HG03103 (cell line): ENCODE data around the gene TMEM100.
A peak's percentile ranks its signal among the peaks of the same experiment; 100 is the strongest.

Experiments
- ATAC-seq: cut with Tn5 transposase; IDR thresholded peaks from one replicate; pipeline ENCODE4 v1.9.1; 2021; ENCODE audit warnings: low read depth; ENCODE audit not compliant: unreplicated experiment

The TMEM100 gene

DNA sequence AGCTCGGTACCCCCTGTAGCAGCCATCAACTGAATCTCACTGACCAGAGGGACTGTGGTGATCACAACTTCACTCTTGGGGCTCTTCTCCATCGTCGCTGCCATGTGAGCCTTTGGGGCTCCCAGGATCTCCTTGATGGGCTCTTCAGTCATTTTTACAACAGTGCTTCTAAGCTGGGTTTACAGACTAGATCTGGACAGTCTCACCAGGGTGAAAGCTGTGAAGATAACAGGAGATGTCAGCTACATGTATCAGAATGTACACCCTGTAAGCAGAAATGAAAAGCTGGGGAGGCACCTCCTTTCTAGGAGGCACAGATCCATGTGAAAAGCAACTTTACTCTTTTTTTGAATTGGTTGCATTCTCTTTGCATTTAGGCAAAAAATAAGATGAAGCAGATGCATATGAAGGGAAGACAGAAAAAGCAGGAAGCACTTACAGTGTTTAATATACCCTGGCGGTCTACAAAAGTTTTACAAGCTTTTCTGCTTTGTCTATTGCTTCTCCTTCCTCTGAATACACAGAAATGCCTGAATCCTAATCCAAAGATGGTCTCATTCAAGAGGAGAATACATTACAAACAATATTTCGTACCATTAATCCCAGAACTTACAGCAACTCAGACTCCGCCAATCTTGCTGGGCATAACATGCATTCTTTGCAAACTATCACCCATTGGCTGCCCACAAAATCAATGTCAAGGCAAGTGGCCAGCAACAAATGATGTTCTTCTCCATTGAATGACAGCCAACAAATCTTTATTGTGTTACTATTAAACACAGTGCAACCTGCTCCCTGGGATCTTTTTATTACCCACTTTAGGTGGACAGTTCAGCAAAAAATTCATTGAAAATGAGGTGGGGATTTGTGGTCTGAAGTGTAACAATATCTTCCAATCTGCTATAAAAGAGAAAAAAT lies 1.5 kb downstream of the TMEM100 start:
- ATAC-seq, result no peak

DNA sequence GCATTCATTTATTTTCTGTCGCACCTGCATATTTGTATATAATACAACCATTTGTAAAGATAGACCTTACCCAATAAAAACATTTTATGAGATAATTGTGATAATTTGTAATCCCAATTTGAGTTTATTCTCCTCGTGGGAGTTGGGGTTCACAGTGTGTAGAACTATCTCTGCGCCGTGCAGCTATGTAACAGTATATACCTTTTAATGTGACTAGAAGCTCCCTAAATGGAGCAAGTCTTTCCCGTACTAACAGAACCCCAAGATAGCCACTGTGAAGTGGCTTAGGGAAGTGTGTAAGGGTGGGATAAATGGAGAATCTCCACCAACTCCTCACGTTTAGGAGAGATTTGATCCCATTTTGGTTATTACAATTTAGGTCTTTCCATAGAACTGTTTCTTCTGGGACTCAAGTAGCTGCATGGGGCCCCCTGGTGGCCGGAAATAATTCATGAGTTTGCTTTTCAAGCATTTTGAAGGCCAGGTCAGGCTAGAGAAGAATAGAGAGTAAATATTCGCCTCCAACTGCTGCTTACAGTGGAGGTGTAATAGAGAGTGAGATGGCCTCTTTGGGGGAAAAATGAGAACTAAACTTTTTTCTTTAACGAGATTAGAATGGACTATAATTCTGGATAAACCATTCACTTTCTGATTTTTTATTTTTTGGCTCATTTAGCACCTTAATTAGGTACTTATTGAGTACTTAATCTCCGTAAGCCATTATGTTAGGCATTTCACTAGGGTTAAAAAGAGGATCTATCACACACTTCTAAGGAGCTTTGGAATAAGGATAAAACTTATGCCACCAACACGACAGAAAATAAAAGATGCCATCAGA lies 4.5 kb downstream of the TMEM100 start:
- peak; percentile 73 for ATAC-seq

DNA sequence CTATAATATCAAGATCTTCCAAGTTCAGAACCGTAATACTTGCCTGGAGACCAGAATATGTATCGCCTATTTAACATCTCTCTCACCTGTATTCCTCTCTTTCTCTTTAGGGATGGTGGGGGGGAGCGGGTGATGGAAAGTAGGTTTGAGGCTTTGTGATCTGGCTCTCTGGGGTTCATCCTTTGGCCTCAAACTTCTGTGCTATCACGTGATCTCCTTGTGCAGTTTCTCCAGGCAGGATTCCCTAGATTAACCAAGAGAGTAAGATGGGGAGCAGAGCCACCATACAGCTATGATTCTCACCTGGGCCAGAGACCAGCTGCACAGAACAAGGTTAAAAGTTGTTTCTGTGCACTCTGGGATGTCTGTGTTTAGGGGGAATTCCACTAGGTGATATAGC lies 5.2 kb downstream of the TMEM100 start:
- no peak for ATAC-seq

DNA sequence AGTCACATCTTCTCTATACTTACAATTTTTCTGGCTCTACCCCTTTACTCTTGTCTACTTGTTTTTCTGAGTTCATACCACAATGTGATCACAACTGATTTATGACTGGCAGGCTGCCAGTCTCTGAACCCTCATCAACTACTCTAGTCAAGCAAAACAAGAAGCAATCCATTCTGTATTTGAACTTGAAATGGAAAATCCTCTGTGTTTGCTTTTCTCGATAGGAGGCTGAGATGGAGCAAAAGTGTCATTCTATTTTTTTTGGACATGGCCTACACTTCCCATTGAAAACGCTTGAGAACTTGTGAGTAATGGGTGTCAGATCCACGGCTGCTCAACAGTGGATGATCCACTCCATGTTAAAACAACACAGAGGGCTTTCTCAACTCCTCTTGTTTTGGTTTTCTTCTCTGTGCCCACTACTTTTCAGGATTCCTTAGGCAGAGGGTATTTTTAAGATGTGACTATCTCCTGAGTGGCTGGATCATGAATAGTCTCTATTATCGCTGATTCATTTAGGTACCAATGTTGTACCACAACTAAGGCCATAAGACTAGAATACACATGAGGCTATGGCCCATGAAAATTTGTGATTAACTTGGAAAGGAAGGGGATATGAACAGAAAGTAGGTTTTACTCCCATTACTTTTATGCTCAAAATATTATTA lies 11.7 kb downstream of the TMEM100 start:
- no peak for ATAC-seq

- ATAC-seq, result no peak
These were observed 12.3 kb downstream of the TMEM100 start for GRCh38 chr17:55710410-55710809.

DNA sequence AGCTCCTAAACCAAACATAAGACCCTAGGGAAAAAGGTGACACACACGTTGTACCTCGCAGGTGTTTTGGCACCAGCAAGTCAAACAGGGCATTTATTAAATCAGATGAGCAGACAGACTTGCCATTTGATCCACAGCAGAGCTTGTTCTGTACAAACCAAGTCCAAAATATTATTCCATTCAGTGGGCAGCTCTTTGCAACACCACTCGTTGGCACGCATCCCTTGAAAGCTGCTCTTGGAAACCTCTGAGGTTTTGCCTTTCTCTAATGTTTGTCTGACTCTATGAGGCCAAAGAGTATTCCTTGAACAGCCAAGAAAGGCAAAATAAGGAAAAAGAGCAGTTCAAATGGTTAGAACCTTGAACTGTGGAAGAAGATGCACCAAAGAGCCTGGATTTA lies 12.7 kb downstream of the TMEM100 start:
- no peak for ATAC-seq

GRCh38 chr17:55709440-55709839 lies 13.2 kb downstream of the TMEM100 start:
- ATAC-seq, result no peak

DNA sequence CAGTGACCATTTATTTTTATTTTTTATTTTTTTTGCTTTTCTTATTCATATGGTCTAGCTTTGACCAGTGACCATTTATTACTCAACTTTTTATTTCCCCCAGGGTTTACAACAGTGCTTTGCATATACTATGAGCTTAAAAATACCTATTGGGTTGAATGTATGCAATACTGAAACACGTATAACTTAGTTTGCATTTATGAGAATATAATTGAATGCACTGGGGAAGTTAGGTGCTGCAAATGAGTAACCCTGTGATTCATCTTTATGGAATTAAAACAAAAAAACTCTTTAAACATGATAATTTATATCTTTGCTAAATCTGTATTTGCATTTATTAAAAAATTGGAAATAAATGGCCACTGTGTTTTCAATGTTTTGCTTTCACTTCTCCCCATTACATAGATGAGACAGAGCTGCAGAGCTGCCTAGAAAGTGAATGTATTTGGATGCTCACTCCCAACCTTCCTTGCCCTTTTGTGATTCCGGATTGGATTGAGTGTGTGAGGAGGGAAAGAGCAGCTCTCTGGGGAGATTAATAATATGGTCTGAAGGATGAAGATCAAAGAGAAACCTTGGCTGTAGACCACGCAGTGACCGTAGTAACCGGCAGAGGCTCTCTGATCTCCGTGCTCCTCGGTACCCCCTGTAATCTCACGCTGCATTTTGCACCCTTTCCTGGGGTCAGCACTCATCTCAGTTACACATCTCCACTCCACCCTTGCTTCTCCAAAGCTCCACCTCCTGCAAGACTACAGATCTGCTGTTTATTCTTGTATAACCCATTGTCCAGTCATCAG lies 14.3 kb downstream of the TMEM100 start:
- no peak for ATAC-seq

DNA sequence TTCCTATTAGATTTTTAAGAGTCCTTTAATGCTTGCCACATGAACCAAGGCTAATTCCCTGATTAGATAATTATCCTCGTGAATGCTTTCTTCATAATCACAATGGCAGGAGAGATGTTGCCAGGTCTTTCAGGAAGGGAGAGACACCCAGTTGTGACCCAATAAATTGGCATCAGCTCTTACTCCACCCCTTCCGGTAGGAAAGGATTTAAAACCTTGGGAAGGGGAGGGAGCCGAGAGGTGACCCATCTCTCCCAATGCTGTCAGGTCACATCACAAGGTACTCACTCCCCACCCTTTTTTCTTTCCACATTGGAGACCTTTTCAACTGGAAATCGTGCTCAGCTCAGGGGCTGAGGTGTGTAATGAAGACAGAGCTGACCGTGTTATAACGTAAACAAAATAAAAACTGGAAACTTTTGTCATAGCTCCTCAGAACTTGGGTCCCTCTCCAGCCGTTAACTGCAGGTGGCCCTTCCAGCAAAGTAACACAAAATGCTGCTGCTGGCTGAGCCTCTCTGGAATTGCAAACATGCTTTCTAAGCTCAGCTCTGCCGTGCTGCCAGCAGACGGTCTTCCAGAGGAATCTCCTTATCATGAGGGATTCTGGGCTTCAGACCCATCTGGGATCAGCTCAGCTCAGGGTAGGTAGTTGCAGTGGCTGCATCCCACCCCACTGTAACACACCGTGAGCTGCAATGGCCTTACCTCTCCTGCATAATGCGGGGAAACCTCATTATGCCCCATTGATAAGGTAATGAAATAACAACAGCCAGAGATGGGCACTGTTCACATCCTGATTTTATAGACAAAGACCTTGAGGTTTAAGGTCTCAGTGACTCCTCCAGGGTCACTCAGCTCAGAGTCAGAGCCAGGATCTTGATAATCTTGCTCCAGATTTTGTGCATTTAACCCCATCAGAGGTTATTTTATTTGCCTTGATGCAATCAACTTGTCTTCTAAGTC lies 15.6 kb downstream of the TMEM100 start:
- ATAC-seq, result no peak

DNA sequence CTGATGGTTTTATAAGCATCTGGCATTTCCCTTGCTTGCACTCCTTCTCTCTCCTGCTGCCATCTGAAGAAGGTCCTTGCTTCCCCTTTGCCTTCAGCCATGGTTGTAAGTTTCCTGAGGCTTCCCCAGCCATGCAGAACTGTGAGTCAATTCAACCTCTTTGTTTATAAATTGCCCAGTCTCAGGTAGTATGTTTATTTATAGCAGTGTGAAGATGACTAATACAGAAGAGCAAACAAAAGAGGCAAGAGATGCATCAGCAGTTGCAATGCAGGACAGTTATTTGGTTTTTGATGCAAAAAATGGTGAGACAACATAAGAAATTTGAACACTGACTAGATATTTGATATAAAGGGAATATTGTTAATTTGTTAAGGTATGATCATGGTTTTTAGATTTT lies 16.8 kb downstream of the TMEM100 start:
- ATAC-seq, result peak; percentile 67

DNA sequence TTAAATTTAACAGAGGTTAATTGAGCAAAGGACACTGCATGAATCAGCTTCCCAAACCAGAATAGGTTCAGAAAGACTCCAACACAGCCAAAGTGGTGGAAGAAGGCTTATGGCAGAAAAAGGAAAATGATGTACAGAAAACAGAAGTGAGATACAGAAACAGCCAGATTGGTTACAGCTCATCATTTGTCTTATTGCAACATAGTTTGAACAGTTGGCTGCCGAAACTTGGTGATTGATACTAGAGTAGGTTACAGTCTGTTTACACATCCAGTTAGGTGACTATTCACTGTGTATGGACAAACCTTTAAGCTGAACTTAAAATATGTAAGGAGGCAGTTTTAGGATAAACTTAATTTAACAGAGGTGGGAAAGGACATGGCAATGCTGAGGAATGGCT lies 18.3 kb downstream of the TMEM100 start:
- ATAC-seq, result no peak

GRCh38 chr17:55702150-55702549 lies 20.5 kb downstream of the TMEM100 start:
- no peak for ATAC-seq

- ATAC-seq, result no peak
These were observed 23.3 kb downstream of the TMEM100 start for GRCh38 chr17:55699181-55699860.

DNA sequence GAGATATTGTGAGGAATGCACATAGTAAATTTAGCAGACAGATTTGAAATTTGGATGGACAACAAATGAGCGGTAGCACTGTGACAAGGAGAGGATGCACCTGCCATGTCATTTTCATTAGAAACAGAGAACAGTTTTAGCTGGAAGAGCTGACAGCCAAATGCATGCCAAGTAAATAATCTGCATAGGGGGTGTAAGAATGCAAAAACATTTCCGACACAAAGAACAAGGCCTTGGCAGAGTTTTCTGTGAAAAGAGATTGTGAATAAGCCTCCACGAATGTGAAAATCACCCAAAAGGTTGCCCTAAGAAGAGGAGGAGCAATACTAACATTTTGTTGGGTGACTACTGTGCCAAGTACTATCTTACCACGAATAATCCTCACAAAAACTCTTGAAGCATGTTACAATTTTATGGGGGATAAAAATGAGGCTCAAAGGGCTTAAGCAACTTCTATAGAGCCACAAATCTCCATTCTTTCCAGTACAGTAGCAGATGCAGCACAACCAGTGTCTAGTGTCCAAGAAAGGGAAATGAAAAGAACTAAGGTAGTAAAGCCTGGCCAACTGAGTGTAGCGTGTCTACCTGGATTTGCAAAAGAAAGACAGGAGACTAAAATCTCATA lies 28.3 kb downstream of the TMEM100 start:
- no peak for ATAC-seq

GRCh38 chr17:55693254-55694216 lies 29.1 kb downstream of the TMEM100 start:
- no peak for ATAC-seq

DNA sequence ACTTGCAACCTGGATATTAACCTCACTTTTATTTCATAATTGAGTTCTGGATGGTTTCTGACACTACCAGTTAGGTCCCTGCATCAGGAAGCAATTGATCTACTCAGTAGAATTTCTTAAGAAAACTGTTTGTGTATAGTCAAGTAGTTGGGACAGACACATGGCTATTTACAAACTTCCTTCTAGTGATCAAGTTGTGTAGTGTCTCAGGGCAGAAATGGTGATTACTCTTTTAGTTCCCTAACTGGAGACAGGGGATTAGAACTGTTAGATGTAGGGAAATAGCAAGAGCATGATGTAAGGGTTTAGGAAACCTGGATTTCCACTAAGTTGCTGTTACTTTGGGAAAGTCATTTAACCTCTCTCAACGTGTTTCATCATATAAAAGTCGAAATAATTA lies 30.4 kb downstream of the TMEM100 start:
- no peak for ATAC-seq

DNA sequence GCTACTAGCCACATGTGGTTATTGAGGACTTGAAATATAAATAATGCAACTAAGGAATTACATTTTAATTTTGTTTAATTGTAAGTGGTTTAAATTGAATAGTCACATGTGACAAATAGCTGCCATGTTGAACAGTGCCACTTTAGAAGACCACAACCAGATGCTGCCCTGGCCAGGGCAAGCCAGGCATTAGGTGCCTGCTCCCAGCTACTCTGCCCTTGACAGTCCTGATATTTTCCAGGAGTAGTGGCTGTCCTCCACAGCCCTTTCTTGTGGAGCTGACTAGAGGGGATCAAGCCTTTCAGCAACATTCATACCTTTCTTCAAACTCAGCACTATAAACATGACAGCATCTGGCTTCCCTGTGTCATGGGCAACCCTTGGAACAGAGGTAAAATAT lies 31.0 kb downstream of the TMEM100 start:
- ATAC-seq, result no peak
